ENCODE measurements around the gene DHRS12.

- TF ChIP-seq GATA2 (IDR thresholded peaks at IDR 0.05; ENCODE audit: low read depth, low read length): no peak
- TF ChIP-seq GATA3 (IDR thresholded peaks at IDR 0.05; ENCODE audit: low read depth, low read length): no peak
Observed at GRCh38 chr13:51772105-51772455, 31.9 kb downstream of the DHRS12 start.

Data from SH-SY5Y (cell line).